IPS-NIHi7 (cell line): ENCODE measurements around the gene SPATA31D1.
"Not testable (repeated sequence)": the region's sequence is repeated elsewhere in the genome, so short reads cannot be mapped to it uniquely, and the experiment has no call there.

Source experiments
- DNase-seq: peaks from one replicate; pipeline ENCODE4 v3.0.0; 2012; ENCODE audit warnings: mixed read lengths; ENCODE audit errors: extremely low spot score

Gene SPATA31D1

GRCh38 chr9:81988472-81988871 lies at the start of gene SPATA31D1:
TSS of gene SPATA31D1 (plus strand) at chr9:81988772. CDS start at chr9:81988819, 47 bp downstream.
- DNase-seq: not testable (repeated sequence)

- not testable (repeated sequence) for DNase-seq
Observed at GRCh38 chr9:81943393-81943792, 45.2 kb upstream of the SPATA31D1 start, which contains the start of gene SPATA31D3. TSS of gene SPATA31D3 (plus strand) at chr9:81943500. CDS start at chr9:81943586, 86 bp downstream.

GRCh38 chr9:81948650-81949049 lies 39.9 kb upstream of the SPATA31D1 start:
- not testable (repeated sequence) for DNase-seq

- no peak for DNase-seq
Observed at GRCh38 chr9:81953096-81953495, 35.5 kb upstream of the SPATA31D1 start.

DNA sequence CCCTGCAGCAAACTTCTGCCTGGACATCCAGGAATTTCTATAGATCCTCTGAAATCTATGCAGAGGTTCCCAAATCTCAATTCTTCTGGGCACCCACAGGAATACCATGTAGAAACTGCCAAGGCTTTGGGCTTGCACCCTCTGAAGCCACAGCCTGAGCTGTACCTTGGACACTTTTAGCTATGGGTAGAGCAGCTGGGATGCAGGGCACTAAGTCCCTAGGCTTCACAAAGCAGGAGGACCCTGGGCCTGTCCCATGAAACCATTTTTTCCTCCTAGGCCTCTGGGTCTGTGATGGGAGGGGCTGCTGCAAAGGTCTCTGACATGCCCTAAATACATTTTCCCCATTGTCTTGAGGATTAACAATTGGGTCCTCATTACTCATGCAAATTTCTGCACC lies 32.9 kb upstream of the SPATA31D1 start:
- no peak for DNase-seq

GRCh38 chr9:81964218-81965171 lies 24.1 kb upstream of the SPATA31D1 start:
- DNase-seq: no peak

DNA sequence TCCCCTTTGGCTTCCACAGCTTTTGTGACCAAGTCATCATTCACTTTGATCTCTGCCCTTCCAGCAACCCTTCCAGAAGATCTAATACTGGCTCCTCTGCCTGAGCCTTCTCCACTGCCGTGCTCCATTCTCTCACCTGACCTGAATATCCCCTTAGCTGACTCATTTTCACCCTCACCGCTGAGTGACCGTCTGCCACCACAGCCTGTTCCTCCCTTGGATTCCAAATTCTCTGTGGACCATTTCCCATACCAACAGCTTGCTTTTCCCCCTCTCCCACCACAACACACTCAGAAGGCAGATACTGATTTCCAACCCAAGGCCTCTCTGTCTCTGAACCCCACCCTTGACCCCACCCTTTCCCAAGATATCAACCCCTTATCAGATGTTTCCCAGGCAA lies 20.5 kb upstream of the SPATA31D1 start:
- no peak for DNase-seq

DNA sequence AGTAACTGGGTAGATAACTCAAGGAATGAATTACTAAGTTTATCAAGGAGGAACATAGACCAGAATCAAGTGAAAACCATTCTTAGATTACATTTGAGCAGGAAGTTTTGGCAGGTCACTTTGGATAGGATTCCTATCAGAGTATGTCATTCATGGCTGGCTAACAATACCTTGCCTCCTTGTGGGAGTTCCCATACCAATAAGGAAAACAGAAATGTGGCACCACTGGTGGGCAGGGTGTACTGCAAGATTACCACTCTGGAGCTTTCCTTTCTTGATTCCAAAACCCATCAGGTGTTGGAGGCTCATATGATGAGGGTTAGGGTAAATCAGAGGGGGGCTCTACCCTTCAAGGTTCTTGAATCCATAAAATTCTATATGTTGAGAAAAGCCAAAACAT lies 18.6 kb upstream of the SPATA31D1 start:
- DNase-seq: no peak

DNA sequence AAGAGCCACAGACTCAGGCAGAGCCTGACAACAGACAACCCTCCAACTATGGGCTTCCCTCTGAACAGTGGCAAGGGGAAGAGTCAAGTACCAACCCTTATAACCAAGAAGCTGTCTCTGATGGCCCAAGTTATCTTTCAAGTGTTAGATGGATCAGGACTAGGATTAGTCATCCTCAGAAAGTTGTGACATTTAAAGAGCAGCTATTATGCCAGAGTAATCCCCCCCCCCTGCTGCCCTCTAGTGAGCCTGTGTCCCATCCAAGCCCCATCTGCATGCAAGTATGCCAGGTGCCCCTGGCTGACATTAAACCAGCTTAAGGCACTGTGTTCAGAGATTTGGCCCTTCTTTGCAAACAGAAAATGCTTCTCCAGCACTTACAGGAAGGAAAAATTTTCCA lies 16.8 kb upstream of the SPATA31D1 start:
- DNase-seq: no peak

GRCh38 chr9:81974764-81975163 lies 13.8 kb upstream of the SPATA31D1 start:
- no peak for DNase-seq

DNA sequence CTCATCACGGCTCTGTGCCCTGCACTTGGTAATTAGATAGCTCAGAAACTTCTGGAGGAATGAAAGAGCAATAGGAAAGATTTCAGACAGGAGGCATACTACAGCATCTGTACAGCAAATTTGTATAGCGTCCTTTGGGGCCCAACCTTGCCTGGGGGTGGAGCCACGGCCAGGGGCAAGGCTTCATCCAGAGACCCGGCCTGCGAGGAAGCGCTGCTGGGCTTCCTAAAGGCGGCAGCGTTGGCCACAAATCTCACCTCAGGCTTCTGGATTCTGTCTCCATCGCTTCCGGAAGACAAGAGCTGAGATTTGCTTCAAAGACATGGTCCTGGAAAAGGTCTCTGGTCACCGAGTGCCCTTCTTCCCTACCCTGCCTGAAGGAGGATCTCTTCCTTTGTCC lies 12.2 kb upstream of the SPATA31D1 start:
- peak; percentile 47 for DNase-seq

DNA sequence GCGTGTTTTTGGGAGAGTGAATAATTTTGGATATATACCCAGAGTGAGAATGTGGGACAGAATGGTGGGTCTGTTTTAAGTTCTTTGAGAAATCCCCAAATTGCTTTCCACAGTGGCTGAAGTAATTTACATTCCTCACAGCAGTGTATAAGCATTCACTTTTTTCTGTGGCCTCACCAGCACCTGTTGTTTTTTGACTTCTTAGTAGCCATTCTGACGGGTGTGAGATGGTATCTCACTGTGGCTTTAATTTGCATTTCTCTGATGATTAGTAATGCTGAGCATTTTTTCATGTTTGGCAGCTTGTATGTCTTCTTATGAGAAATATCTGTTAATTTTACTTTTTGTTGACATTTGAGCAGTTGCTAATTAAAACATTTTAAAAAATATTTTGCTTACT lies 9.4 kb upstream of the SPATA31D1 start:
- no peak for DNase-seq

GRCh38 chr9:81980568-81980967 lies 8.0 kb upstream of the SPATA31D1 start:
- DNase-seq: no peak

DNA sequence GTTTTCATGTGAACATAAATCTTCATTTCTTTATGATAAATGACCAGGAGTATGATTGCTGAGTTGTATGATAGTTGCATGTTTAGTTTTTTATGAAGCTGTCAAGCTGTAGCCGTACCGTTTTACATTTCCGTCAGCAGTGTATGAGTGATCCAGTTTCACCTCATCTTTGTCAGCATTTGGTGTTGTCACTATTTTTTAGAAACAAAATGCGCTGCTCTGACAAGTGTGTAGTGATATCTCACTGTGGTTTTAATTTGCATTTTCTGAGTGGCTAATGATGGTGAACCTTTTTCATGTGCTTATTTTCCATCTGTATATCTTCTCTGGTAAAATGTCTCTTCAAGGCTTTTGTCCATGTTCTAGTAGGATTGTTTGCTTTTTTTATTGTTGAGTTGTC lies 6.7 kb upstream of the SPATA31D1 start:
- no peak for DNase-seq

- no peak for DNase-seq
Observed at GRCh38 chr9:81984928-81985327, 3.6 kb upstream of the SPATA31D1 start.

DNA sequence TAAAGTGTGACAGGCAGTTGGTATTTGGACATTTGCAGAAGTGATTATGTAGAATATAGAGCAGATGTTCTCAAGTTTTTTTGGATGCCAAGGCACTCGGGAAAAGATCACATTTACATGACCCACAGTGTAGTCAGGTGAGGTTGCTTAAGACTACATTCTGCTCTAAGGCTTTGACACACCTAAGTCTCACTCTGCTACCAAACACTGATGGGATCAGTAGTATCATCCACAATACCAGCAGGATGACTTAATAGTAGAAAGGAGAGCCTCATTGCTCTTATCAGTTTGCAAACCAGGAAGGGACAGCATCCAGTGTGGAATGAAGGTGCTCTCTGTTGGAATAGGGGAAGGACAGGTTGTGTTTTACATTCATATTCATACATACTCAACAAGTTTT lies 2.5 kb upstream of the SPATA31D1 start:
- no peak for DNase-seq

- no peak for DNase-seq
Observed at GRCh38 chr9:81989700-81990099, 1.1 kb downstream of the SPATA31D1 start.

GRCh38 chr9:81993656-81994055 lies 5.1 kb downstream of the SPATA31D1 start:
- DNase-seq: no peak

GRCh38 chr9:81999806-82000205 lies 11.2 kb downstream of the SPATA31D1 start:
- no peak for DNase-seq

DNA sequence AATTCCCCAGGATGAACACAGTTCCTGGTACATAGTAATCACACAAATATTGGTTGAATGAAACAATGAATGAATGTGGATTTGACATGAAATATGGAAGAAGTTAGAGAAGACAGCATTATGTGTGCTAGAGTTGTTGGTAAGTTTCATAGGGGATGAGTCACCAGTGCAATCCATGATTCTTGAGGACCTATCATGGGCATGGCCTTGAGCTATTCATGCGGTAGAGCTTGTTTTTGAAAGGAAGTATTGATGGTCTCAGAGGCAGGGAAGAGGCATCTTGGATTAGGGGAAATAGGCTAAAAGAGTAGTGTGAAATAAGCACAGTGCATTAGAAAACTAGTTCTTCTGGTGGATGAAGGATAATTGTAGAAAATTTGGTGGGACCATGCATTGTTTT lies 22.1 kb downstream of the SPATA31D1 start:
- DNase-seq: no peak

GRCh38 chr9:82011133-82011532 lies 22.6 kb downstream of the SPATA31D1 start:
- DNase-seq: no peak

- no peak for DNase-seq
Observed at GRCh38 chr9:82012276-82012675, 23.7 kb downstream of the SPATA31D1 start.

DNA sequence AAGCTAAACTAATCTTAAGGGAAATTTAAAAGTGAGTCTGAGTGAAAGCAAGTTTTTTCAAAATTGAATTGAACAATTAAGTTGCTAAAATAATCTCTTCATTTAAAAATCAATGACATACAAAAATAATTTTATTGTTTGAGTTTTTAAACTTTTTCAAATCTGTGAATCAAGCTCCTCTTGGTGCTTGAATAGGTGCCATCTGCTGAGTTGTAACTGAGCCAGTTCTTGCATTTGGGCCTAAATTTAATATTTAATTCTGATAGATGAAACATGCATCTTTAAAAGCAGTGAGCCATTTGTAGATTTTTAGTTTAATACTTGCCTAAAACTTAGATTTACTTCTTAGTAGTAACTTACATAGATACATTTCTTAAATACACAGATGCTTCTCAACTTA lies 31.8 kb downstream of the SPATA31D1 start:
- no peak for DNase-seq
